NCI-H1694 (cell line): ENCODE results near the gene PTCHD1.

Source experiments
- DNase-seq: peaks from one replicate; lab custom pipeline; 2025; lab: John Stamatoyannopoulos, UW

PTCHD1 gene

GRCh38 chrX:23398570-23398969 is 63.9 kb downstream of the PTCHD1 start:
- no peak for DNase-seq

GRCh38 chrX:23403849-23404248 is 69.2 kb downstream of the PTCHD1 start:
- DNase-seq, result no peak

GRCh38 chrX:23422912-23423311 is 88.3 kb downstream of the PTCHD1 start:
- DNase-seq, result no peak

GRCh38 chrX:23434356-23434884 is 99.8 kb downstream of the PTCHD1 start:
- DNase-seq, result no peak

DNA sequence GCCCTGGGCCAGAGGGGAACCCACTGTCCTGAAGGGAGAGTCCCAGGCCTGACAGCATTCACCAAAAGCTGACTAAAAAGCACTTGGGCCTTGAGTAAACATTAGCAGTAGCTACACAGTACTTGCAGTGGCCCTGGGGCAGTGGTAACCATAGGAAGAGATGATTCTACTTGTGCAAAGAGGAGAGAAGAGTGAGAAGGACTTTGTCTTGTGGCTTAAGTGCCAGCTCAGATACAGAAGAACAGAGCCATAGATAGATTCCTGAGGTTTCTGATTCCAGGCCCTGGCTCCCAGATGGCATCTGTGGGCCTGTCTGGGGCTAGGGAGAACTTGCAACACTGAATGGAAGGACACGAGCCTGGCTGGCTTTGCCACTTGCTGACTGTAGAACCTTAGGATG is 100.5 kb downstream of the PTCHD1 start:
- no peak for DNase-seq

- DNase-seq, result no peak
Measured at GRCh38 chrX:23435575-23435974, 100.9 kb downstream of the PTCHD1 start.

- DNase-seq, result no peak
Measured at GRCh38 chrX:23436875-23437274, 102.2 kb downstream of the PTCHD1 start.

- no peak for DNase-seq
Measured at GRCh38 chrX:23451266-23451665, 116.6 kb downstream of the PTCHD1 start.
